GM23338 (cell line): ENCODE data around the gene TNFAIP8L1.

Experiments used
- CREB1 ChIP-seq: fragments of 250-450 bp; sonication (Bioruptor Pico); IDR thresholded peaks from 2 replicates; pipeline ENCODE4 v1.5.0; 2020; ENCODE audit warnings: low read depth, mild to moderate bottlenecking, moderate library complexity
- EZH2 ChIP-seq: fragments of 200-600 bp; sonication (generic); IDR thresholded peaks from one replicate; pipeline ENCODE4 v1.8.0; 2017; ENCODE audit warnings: antibody characterized with exemption, mild to moderate bottlenecking, low read depth; ENCODE audit not compliant: unreplicated experiment
- NANOG ChIP-seq: IDR thresholded peaks from 2 replicates; pipeline ENCODE4 v1.6.1; 2016; ENCODE audit warnings: antibody characterized with exemption, borderline replicate concordance
- POLR2AphosphoS5 ChIP-seq: IDR thresholded peaks from 2 replicates; pipeline ENCODE4 v1.6.1; 2016; ENCODE audit warnings: antibody characterized with exemption, low read depth
- TF ChIP-seq, protein P1 (sequence below), 2 experiments: fragments of 200-600 bp in 1 of 2; sonication (generic) in 1 of 2; conservative IDR thresholded peaks; 2 replicates each; pipeline versions ENCODE4 v1.5.1 to v1.6.1; 2016 to 2017; ENCODE audit warnings: antibody characterized with exemption in 2 of 2, low read depth in 2 of 2, mild to moderate bottlenecking in 2 of 2, moderate library complexity in 1 of 2

DNA sequence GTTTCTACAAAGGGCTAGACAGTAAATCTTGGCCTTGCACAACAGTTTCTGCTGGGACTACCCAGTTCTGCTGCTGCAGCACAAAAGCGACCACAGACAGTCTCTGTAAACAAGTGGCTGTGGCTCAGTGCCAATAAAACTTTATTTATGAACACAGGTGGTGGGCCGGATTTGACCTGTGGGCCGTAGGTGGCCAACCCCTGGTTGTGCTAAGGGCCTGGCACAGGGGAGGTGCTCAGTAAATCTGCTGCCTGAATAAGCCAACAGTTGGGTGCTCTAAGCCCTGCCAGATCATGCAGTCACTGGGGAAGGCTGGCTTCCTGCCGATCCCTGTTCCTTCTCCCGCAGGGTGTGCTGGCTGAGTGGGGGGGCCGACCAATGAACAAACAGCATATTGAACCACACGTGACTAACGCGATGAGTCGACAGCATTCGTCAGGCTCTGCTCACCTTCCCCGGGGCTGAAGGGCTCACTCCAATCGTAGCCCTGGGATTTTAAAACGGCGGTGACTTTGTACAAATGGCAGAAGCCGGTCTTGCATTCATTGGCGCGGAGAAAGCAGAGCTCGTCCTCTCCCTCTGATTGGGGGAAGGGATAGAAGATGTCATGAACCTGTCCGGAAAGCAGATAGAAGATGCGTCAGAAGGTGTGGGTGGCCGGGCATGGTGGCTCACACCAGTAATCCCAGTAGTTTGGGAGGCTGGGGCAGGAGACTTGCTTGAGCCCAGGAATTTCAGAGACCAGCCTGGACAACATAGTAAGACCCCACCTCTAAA, 55.1 kb downstream of the TNFAIP8L1 start:
- TF ChIP-seq POLR2AphosphoS5 = no peak
- no peak for TF ChIP-seq NANOG
- no peak for TF ChIP-seq CREB1 (CRISPR knock-in tag)
- no peak for TF ChIP-seq EZH2
- TF ChIP-seq, protein P1, sequence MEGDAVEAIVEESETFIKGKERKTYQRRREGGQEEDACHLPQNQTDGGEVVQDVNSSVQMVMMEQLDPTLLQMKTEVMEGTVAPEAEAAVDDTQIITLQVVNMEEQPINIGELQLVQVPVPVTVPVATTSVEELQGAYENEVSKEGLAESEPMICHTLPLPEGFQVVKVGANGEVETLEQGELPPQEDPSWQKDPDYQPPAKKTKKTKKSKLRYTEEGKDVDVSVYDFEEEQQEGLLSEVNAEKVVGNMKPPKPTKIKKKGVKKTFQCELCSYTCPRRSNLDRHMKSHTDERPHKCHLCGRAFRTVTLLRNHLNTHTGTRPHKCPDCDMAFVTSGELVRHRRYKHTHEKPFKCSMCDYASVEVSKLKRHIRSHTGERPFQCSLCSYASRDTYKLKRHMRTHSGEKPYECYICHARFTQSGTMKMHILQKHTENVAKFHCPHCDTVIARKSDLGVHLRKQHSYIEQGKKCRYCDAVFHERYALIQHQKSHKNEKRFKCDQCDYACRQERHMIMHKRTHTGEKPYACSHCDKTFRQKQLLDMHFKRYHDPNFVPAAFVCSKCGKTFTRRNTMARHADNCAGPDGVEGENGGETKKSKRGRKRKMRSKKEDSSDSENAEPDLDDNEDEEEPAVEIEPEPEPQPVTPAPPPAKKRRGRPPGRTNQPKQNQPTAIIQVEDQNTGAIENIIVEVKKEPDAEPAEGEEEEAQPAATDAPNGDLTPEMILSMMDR (conservative IDR thresholded peaks at IDR 0.05; ENCODE audit: low read depth in 2 of 2) = no peak
